ENCODE results near the gene FZR1.
A peak's percentile ranks its signal among the peaks of the same experiment; 100 is the strongest.
"Not testable (repeated sequence)": the region's sequence is repeated elsewhere in the genome, so short reads cannot be mapped to it uniquely, and the experiment has no call there.

The FZR1 gene

GRCh38 chr19:3504735-3505134 lies 1.4 kb upstream of the FZR1 start:
- peak; percentile 22 for DNase-seq (ENCODE audit: low read depth)
- H3K4me3 ChIP-seq (replicated peaks; ENCODE audit: low read depth, low read length): no peak overlapping the region
- no peak for TF ChIP-seq CTCF (IDR thresholded peaks at IDR 0.05; ENCODE audit: low read length, missing control alignments)

- DNase-seq (ENCODE audit: low read depth): no peak
Observed at GRCh38 chr19:3506384-3507340, 551 bp downstream of the FZR1 start.

GRCh38 chr19:3507371-3508120 lies 1.4 kb downstream of the FZR1 start:
- no peak for DNase-seq (ENCODE audit: low read depth)
- no peak for TF ChIP-seq CTCF (IDR thresholded peaks at IDR 0.05; ENCODE audit: low read length, missing control alignments)
- peak overlapping the region; percentile 85 for H3K4me3 ChIP-seq (replicated peaks; ENCODE audit: low read depth, low read length)

More at GRCh38 chr19:3506384-3507340, 551 bp downstream of the FZR1 start:
- TF ChIP-seq CTCF (IDR thresholded peaks at IDR 0.05; ENCODE audit: low read length, missing control alignments): no peak
- H3K4me3 ChIP-seq (replicated peaks; ENCODE audit: low read depth, low read length): peak overlapping the region; percentile 85

GRCh38 chr19:3508121-3508661 lies 2.1 kb downstream of the FZR1 start:
- not testable (repeated sequence) for DNase-seq (ENCODE audit: low read depth); H3K4me3 ChIP-seq (replicated peaks; ENCODE audit: low read depth, low read length)

- no peak overlapping the region for H3K4me3 ChIP-seq (replicated peaks; ENCODE audit: low read depth, low read length)
- TF ChIP-seq CTCF (IDR thresholded peaks at IDR 0.05; ENCODE audit: low read length, missing control alignments): no peak
Observed at GRCh38 chr19:3508771-3509535, 2.8 kb downstream of the FZR1 start.

GRCh38 chr19:3509566-3509989 lies 3.5 kb downstream of the FZR1 start:
- no peak for TF ChIP-seq CTCF (IDR thresholded peaks at IDR 0.05; ENCODE audit: low read length, missing control alignments)
- no peak overlapping the region for H3K4me3 ChIP-seq (replicated peaks; ENCODE audit: low read depth, low read length)
- DNase-seq (ENCODE audit: low read depth): peak; percentile 45

More at GRCh38 chr19:3508771-3509535, 2.8 kb downstream of the FZR1 start:
- no peak for DNase-seq (ENCODE audit: low read depth)
